NCI-H146 treated with DMSO at 0.1 percent for 48 hours (cell line): ENCODE data around the gene ZNF580.

Experiments
- DNase-seq: peaks from one replicate; lab custom pipeline; 2025; ENCODE audit not compliant: unreplicated experiment; lab: John Stamatoyannopoulos, UW

Gene ZNF580

GRCh38 chr19:55658846-55659459 lies 18.2 kb downstream of the ZNF580 start:
- no peak for DNase-seq

GRCh38 chr19:55659822-55660221 lies 19.0 kb downstream of the ZNF580 start:
- DNase-seq: no peak

- no peak for DNase-seq
Measured at GRCh38 chr19:55660404-55660803, 19.6 kb downstream of the ZNF580 start.

- DNase-seq: no peak
Measured at GRCh38 chr19:55660991-55661390, 20.2 kb downstream of the ZNF580 start.

GRCh38 chr19:55661826-55662225 lies 21.0 kb downstream of the ZNF580 start:
- no peak for DNase-seq

- no peak for DNase-seq
Measured at GRCh38 chr19:55663846-55664536, 23.2 kb downstream of the ZNF580 start.

GRCh38 chr19:55666343-55667005 lies 25.7 kb downstream of the ZNF580 start:
- no peak for DNase-seq

- no peak for DNase-seq
Measured at GRCh38 chr19:55667006-55667381, 26.2 kb downstream of the ZNF580 start.

- DNase-seq: no peak
Measured at GRCh38 chr19:55667511-55667910, 26.7 kb downstream of the ZNF580 start.

- no peak for DNase-seq
Measured at GRCh38 chr19:55667958-55668357, 27.2 kb downstream of the ZNF580 start.

GRCh38 chr19:55668603-55669348 lies 28.0 kb downstream of the ZNF580 start:
- no peak for DNase-seq

- no peak for DNase-seq
Measured at GRCh38 chr19:55669418-55670279, 28.8 kb downstream of the ZNF580 start.

- peak; percentile 46 for DNase-seq
Measured at GRCh38 chr19:55670280-55671053, 29.7 kb downstream of the ZNF580 start.

- DNase-seq: no peak
Measured at GRCh38 chr19:55671054-55671378, 30.2 kb downstream of the ZNF580 start.

GRCh38 chr19:55672418-55672817 lies 31.6 kb downstream of the ZNF580 start:
- no peak for DNase-seq

GRCh38 chr19:55673465-55673864 lies 32.7 kb downstream of the ZNF580 start:
- DNase-seq: no peak

GRCh38 chr19:55673889-55674288 lies 33.1 kb downstream of the ZNF580 start:
- no peak for DNase-seq

- no peak for DNase-seq
Measured at GRCh38 chr19:55674459-55674840, 33.6 kb downstream of the ZNF580 start.

GRCh38 chr19:55674841-55675660 lies 34.2 kb downstream of the ZNF580 start, which contains the start of gene EPN1:
EPN1 (plus strand) TSS chr19:55675226; CDS start chr19:55678628, 3,402 bp downstream.
- peak; percentile 92 for DNase-seq
